ENCODE results near the gene CCT8L2. TPM values are rescaled to one million over a fixed set of nuclear protein-coding genes. Genes with fewer than 3 reads are reported as not detected.
"Not testable (repeated sequence)": the region's sequence is repeated elsewhere in the genome, so short reads cannot be mapped to it uniquely, and the experiment has no call there.

CCT8L2 gene
- polyA plus RNA-seq, 1 donor, result not detected

DNA sequence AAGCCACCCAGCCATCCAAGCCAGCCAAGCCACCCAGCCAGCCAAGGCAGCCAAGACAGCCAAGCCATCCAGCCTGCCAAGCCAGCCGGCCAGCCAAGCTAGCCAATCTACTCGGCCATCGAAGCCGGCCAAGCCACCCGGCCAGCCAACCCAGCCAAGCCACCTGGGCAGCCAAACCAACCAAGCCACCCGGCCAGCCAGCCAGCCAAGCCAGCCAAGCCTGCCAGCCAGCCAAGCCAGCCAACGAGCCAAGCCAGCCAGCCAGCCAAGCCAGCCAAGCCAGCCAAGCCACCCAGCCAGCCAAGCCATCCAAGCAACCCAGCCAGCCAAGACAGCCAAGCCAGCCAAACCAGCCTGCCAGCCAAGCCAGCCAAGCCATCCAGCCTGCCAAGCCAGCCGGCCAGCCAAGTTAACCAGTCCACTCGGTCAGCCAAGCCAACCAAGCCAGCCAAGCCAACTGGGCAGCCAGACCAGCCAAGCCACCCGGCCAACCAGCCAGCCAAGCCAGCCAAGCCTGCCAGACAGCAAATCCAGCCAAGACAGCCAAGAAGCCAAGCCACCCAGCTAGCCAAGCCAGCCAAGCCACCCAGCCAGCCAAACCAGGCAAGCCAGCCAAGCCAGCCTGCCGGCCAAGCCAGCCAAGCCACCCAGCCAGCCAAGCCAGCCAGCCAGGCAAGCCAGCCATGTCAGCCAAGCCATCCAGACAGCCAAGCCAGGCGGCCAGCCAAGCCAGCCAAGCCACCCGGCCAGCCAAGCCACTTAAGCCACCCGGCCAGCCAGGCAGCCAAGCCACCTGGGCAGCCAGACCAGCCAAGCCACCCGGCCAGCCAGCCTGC is 26.8 kb downstream of the CCT8L2 start:
- not testable (repeated sequence) for H3K4me1 ChIP-seq (ENCODE audit: control insufficient read depth, insufficient read depth, low read length); H3K36me3 ChIP-seq (ENCODE audit: control insufficient read depth, insufficient read depth, low read length); H3K27ac ChIP-seq (ENCODE audit: low read length); H3K27me3 ChIP-seq (ENCODE audit: control insufficient read depth, insufficient read depth, low read length); H3K4me3 ChIP-seq (ENCODE audit: low read length); DNase-seq
- peaks cover 66% of the 10 kb centered on the region for H3K9me3 ChIP-seq (ENCODE audit: control insufficient read depth, low read depth, low read length)
- no CpG with 5 or more reads among the region's 15 CpGs for WGBS (ENCODE audit: insufficient coverage, low lambda C conversion rate)

DNA sequence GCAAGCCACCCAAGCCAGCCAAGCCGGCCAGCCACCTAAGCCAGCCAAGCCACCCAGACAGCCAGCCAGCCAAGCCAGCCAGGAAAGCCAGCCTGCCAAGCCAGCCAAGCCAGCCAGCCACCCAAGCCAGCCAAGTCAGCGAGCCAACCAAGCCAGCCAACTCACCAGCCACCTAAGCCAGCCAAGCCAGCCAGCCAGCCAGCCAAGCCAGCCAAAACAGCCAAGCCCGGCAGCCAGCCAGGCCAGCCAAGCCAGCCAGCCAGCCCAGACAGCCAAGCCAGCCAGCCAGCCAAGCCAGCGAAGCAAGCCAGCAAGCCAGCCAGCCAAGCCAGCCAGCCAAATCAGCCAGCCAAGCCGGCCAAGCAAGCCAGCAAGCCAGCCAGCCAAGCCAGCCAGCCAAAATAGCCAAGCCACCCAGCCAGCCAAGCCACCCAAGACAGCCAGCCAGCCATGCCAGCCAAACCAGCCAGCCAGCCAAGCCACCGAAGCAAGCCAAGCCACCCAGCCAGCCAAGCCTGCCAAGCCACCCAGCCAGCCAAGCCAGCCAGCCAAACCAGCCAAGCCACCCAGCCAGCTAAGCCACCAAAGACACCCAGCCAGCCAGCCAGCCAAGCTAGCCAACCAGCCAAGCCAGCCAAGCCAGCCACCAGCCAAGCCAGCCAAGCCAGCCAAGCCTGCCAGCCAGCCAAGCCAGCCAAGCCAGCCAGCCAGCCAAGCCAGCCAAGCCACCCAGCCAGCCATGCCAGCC is 27.6 kb downstream of the CCT8L2 start:
- H3K9me3 ChIP-seq (ENCODE audit: control insufficient read depth, low read depth, low read length), result peaks cover 74% of the 10 kb centered on the region
- DNase-seq; H3K36me3 ChIP-seq (ENCODE audit: control insufficient read depth, insufficient read depth, low read length); H3K4me3 ChIP-seq (ENCODE audit: low read length); H3K4me1 ChIP-seq (ENCODE audit: control insufficient read depth, insufficient read depth, low read length); H3K27ac ChIP-seq (ENCODE audit: low read length); H3K27me3 ChIP-seq (ENCODE audit: control insufficient read depth, insufficient read depth, low read length): not testable (repeated sequence)
- no CpG with 5 or more reads among the region's 6 CpGs for WGBS (ENCODE audit: insufficient coverage, low lambda C conversion rate)

- no CpG with 5 or more reads among the region's 14 CpGs for WGBS (ENCODE audit: insufficient coverage, low lambda C conversion rate)
- no peak overlapping the region for H3K4me3 ChIP-seq (ENCODE audit: low read length)
- no peak for DNase-seq
- H3K36me3 ChIP-seq (ENCODE audit: control insufficient read depth, insufficient read depth, low read length), result no peaks in the 10 kb centered on the region
- H3K9me3 ChIP-seq (ENCODE audit: control insufficient read depth, low read depth, low read length), result peaks cover 86% of the 10 kb centered on the region
- H3K4me1 ChIP-seq (ENCODE audit: control insufficient read depth, insufficient read depth, low read length), result no peaks in the 10 kb centered on the region
- no peak overlapping the region for H3K27ac ChIP-seq (ENCODE audit: low read length)
- no peaks in the 10 kb centered on the region for H3K27me3 ChIP-seq (ENCODE audit: control insufficient read depth, insufficient read depth, low read length)
Observed at GRCh38 chr22:16563555-16564520, 28.8 kb downstream of the CCT8L2 start.

GRCh38 chr22:16562711-16563554 is 29.7 kb downstream of the CCT8L2 start:
- Histone ChIP-seq H3K36me3 (ENCODE audit: control insufficient read depth, insufficient read depth, low read length) (no peaks in the 10 kb centered on the region), H3K9me3 (ENCODE audit: control insufficient read depth, low read depth, low read length) (peaks cover 90% of the 10 kb centered on the region), H3K4me1 (ENCODE audit: control insufficient read depth, insufficient read depth, low read length) (no peaks in the 10 kb centered on the region)

GRCh38 chr22:16561093-16561658 is 31.4 kb downstream of the CCT8L2 start:
- WGBS (ENCODE audit: insufficient coverage, low lambda C conversion rate), result no CpG with 5 or more reads among the region's 5 CpGs
- H3K4me3 ChIP-seq (ENCODE audit: low read length); H3K4me1 ChIP-seq (ENCODE audit: control insufficient read depth, insufficient read depth, low read length); H3K36me3 ChIP-seq (ENCODE audit: control insufficient read depth, insufficient read depth, low read length); DNase-seq; H3K27ac ChIP-seq (ENCODE audit: low read length); H3K27me3 ChIP-seq (ENCODE audit: control insufficient read depth, insufficient read depth, low read length): not testable (repeated sequence)
- H3K9me3 ChIP-seq (ENCODE audit: control insufficient read depth, low read depth, low read length), result peaks cover 72% of the 10 kb centered on the region

More at GRCh38 chr22:16562711-16563554, 29.7 kb downstream of the CCT8L2 start:
- DNase-seq, result no peak
- Histone ChIP-seq H3K27ac (ENCODE audit: low read length) (no peak overlapping the region), H3K27me3 (ENCODE audit: control insufficient read depth, insufficient read depth, low read length) (no peaks in the 10 kb centered on the region), H3K4me3 (ENCODE audit: low read length) (no peak overlapping the region)
- WGBS (ENCODE audit: insufficient coverage, low lambda C conversion rate), result no CpG with 5 or more reads among the region's 4 CpGs

- H3K27me3 ChIP-seq (ENCODE audit: control insufficient read depth, insufficient read depth, low read length); H3K27ac ChIP-seq (ENCODE audit: low read length); DNase-seq; H3K4me1 ChIP-seq (ENCODE audit: control insufficient read depth, insufficient read depth, low read length); H3K4me3 ChIP-seq (ENCODE audit: low read length); H3K36me3 ChIP-seq (ENCODE audit: control insufficient read depth, insufficient read depth, low read length): not testable (repeated sequence)
- WGBS (ENCODE audit: insufficient coverage, low lambda C conversion rate), result no CpG with 5 or more reads among the region's 5 CpGs
- H3K9me3 ChIP-seq (ENCODE audit: control insufficient read depth, low read depth, low read length), result peaks cover 67% of the 10 kb centered on the region
Observed at GRCh38 chr22:16560651-16561050, 32.0 kb downstream of the CCT8L2 start.

DNA sequence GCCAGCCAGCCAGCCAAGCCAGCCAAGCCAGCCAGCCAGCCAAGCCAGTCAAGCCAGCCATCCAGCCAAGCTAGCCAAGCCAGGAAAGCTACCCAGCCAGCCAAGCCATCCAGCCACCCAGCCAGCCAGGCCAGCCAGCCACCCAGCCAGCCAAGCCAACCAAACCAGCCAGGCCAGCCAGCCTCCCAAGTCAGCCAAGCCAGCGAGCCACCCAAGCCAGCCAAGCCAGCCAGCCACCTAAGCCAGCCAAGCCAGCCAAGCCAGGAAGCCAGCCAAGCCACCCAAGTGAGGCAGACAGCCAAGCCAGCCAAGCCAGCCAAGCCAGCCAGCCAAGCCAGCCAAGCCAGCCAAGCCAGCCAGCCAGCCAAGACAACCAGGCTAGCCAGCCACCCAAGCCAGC is 32.6 kb downstream of the CCT8L2 start:
- not testable (repeated sequence) for H3K4me1 ChIP-seq (ENCODE audit: control insufficient read depth, insufficient read depth, low read length); DNase-seq; H3K27ac ChIP-seq (ENCODE audit: low read length); H3K27me3 ChIP-seq (ENCODE audit: control insufficient read depth, insufficient read depth, low read length); H3K4me3 ChIP-seq (ENCODE audit: low read length); H3K36me3 ChIP-seq (ENCODE audit: control insufficient read depth, insufficient read depth, low read length)
- H3K9me3 ChIP-seq (ENCODE audit: control insufficient read depth, low read depth, low read length), result peaks cover 61% of the 10 kb centered on the region
- no CpG with 5 or more reads among the region's 1 CpG for whole genome bisulfite sequencing (ENCODE audit: insufficient coverage, low lambda C conversion rate)

DNA sequence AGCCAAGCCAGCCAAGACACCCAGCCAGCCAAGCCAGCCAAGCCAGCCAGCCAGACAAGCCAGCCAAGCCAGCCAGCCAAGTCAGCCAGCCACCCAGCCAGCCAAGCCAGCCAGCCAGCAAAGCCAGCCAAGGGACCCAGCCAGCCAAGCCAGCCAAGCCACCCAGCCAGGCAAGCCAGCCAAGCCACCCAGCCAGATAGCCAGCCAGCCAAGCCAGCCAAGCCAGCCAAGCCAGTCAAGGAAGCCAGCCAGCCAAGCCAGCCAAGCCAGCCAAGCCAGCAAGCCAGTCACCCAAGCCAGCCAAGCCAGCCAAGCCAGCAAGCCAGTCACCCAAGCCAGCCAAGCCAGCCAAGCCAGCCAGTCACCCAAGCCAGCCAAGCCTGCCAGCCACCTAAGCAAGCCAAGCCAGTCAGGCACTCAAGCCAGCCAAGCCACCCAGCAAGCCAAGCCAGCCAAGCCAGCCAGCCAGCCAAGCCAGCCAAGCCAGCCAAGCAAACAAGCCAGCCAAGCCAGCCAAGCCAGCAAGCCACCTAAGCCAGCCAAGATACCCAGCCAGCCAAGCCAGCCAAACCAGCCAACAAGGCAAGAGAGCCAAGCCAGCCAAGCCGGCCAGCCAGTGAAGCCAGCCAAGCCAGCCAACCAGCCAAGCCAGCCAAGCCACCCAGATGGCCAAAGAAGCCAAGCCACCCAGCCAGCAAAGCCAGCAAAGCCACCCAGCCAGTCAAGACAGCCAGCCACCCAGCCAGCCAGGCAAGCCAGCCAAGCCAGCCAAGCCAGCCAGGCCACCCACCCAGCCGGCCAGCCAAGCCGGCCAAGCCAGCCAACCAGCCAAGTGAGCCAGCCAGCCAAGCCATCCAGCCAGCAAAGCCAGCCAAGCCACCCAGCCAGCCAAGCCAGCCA is 33.3 kb downstream of the CCT8L2 start:
- WGBS (ENCODE audit: insufficient coverage, low lambda C conversion rate), result no CpG with 5 or more reads among the region's 3 CpGs
- DNase-seq, result no peak
- Histone ChIP-seq H3K4me3 (ENCODE audit: low read length) (no peak overlapping the region), H3K36me3 (ENCODE audit: control insufficient read depth, insufficient read depth, low read length) (no peaks in the 10 kb centered on the region), H3K27me3 (ENCODE audit: control insufficient read depth, insufficient read depth, low read length) (no peaks in the 10 kb centered on the region), H3K27ac (ENCODE audit: low read length) (no peak overlapping the region), H3K4me1 (ENCODE audit: control insufficient read depth, insufficient read depth, low read length) (no peaks in the 10 kb centered on the region), H3K9me3 (ENCODE audit: control insufficient read depth, low read depth, low read length) (peaks cover 54% of the 10 kb centered on the region)
